NCI-H774 (cell line): ENCODE results near the gene RELL1.
A peak's percentile ranks its signal among the peaks of the same experiment; 100 is the strongest.

ENCODE experiments used
- DNase-seq: peaks from one replicate; lab custom pipeline; 2025; lab: John Stamatoyannopoulos, UW

RELL1 gene

GRCh38 chr4:37665333-37666320, 20.5 kb downstream of the RELL1 start:
- DNase-seq = no peak

DNA sequence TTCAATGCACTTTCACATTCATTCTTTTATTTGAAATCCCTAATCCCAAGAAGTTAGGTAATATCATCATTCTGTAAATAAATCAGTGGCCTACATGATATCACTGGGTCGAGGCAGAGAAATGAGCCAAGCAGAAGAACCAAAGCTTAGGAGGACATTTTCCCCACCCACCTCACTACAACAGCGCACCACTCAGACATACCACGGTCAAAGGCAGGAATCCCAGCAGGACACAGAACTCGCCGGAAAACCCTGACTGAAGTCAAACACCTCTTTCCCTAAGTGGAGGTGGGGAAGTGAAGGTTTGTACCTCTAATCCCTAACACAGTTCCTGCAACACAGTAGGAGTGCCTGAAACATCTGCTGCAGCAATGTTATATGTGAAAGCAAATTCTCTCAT, 21.5 kb downstream of the RELL1 start:
- no peak for DNase-seq

DNA sequence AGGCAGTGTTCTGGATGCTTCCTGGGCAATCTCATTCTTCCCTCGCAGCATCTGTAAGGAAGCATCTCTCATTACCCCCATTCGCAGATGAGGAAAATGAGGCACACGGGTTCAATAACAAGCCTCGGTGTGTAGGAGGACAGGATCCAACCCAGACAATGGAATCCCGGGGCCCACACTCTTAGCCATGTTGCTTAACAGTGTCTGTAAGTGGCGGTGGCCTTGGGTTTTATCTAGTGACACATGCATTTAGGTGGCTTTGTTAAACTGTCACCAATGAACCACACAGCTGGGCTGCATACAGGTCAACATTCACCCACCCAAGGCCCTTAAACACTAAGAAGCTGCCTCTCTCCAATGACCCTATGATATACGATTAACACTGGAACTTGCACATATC, 22.6 kb downstream of the RELL1 start:
- DNase-seq = no peak

DNA sequence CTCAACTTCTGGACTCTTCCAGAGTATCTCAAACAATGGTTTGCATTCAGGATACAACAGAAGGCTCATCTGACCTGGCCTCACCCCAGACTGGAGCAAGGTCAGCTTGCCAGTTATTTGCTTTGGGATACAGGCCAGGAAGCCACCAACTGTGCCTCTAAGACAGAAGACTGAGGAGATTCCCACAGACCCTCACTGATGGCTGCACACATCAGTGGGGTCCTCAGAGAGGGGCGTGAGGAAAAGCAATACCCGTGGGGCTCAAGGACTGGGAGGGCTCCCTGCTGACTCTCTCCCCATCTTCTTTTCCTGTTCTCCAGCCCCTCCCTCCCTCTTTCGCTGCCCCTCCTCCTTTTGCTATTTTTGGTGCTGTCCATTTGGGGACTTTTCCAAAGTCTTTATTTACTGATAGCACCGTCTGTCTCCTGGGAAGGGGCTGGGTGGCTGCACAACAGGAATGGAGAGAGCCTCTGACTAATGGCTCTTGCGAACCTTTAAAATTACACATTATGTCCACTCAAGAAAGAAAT, 23.2 kb downstream of the RELL1 start:
- no peak for DNase-seq

- no peak for DNase-seq
These were observed 23.9 kb downstream of the RELL1 start for GRCh38 chr4:37662251-37662650.

DNA sequence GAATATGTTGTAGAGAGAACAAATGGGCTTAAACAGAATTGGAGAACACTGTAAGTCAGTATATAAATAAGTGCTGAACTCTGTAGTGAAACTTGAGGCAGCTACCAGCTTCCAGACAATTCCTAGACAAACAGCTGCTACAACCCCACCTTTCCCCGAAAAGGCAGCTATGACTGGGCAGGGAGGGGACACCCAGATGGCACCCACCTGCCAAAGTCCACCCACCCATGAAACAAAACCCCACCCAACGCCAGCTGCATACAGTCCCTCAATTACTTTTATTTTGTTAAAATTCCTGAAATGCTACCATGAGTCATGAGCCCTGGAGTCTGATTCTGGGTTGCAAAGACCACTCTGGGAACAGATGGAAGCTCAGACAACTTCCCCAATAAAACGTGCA, 24.4 kb downstream of the RELL1 start:
- DNase-seq = no peak

DNA sequence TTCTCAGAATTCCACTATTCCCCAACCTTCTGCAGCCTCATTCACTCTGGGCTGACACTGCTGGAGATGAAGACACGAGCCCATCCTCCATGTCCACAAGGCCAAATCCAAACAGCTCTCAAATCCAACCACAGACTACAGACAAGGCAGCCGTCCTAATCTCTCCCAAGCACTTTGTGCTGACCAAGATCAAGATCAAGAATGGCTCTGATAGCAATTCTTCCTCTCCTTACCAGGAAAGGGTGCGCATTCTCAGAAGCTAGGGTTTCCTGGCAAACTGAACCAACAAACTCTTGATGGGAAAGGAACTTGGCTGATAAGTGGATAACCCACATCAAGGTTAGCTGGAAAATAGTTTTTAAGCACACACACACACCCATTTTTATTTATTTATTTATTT, 26.5 kb downstream of the RELL1 start:
- DNase-seq = no peak

DNA sequence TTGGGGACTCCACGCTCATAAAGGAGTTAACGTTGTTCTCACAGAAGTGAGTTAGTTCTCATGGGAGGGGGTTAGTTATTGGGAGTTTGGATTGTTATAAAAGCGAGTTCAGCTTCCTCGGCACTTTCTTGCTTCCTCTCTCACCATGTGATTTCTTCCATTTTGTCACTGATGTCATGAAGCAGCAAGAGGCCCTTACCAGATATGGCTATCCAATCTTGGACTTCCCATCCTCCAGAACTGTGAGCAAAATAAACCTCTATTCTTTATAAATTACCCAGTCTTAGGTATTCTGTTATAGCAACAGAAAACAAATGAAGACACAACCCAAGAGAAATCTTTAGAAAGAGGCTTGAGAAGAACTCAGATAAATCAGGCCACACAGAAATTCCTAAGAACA, 29.5 kb downstream of the RELL1 start:
- no peak for DNase-seq

DNA sequence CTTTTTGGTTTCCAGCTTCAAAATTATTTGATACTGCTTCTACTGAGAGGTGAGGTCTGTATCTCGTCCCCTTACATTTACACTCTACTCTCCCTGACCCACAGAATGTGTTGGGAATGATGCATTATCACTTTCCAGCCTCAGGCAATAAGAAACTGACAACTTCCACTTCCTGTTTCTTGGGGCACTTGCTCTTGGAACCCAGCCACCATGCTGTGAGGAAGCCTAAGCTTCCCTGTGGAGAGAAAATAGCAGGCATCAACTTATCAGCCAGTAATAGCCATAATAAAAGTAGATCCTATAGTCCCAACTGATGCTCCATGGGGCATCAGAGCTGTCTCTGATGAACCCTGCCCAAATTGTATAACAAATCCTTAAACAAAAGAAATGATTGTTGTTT, 32.6 kb downstream of the RELL1 start:
- no peak for DNase-seq

GRCh38 chr4:37652747-37653527, 33.2 kb downstream of the RELL1 start:
- DNase-seq = no peak

DNA sequence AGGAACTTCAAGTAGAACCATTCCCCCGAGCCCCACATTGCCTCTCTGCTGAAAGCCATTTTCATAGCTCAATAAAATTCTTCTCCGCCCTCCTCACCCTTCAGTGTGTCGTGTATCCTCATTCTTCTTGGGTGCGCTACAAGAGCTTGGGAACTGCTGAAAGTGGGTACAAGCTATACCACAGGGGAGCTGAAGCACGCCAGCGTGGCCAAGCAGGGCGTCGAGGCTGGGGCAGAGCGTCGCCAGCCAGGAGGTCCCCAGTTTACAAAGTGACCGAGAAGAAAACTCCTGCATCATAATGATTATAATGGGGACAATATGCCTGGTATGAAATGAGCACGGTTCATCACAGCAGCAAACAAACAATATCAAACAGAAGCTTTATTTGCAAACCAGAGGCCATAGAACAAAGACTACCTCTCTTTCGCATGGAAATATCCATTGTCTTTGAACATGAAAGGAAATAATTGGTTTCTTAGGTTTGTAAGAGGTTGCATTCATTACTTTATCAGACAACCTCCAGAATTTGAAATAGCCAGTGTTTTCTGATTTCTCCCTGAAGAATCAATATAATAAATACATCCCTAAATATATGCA, 34.3 kb downstream of the RELL1 start:
- no peak for DNase-seq

- DNase-seq = no peak
These were observed 35.7 kb downstream of the RELL1 start for GRCh38 chr4:37650481-37650880.

DNA sequence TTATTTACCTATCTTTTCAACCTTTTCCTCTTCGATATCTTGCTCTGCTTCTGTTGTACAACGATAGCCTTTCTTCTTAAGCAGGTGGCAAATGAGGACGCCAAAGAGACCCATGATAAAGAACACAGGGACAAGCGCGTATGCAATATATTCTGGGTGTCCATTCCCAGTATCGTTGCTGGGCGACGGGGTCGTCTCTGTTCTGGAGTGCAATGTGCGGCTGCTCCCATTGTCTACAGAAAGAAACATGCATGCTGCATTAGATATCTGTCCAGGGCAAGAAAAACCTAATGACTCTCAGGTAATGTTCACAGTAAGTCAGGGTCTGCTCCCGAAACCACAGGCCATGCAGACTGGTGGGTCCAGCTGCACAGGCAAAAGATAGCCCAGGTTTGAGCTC, 36.9 kb downstream of the RELL1 start:
- no peak for DNase-seq

DNA sequence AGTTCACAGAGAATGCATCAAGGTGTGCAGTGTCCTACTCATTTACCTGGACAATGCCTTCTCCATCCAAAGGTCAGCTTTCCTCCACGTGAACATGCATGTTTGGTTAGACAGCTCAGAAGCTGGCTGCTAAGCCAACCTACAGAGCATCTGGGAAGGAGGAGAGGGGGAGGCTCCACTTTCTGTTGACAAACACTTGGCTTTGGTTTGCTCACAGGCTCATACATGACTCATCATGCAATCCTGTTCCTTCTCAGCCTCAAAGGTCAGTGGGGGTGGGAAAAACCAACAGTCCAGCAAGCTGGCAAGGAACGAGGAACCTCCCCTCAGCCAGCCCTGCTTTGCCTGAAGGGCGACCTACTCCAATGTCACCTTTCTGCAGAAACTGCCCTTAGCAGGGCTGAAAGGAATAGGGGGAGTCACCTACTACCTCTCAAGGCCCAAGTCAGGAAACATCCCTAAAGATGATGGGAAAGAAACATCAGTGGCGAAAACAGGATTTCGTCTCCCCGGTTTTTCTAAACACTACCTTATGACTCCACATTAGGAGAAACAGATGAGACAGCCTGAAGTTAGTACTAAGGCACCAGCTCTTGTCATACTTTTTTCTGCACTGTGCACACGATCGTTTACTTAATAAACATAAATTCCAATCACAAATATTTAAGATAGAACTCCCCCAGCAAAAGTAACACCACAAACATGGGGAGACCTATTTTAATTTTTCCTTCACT, 37.9 kb downstream of the RELL1 start:
- peak; percentile 54 for DNase-seq

DNA sequence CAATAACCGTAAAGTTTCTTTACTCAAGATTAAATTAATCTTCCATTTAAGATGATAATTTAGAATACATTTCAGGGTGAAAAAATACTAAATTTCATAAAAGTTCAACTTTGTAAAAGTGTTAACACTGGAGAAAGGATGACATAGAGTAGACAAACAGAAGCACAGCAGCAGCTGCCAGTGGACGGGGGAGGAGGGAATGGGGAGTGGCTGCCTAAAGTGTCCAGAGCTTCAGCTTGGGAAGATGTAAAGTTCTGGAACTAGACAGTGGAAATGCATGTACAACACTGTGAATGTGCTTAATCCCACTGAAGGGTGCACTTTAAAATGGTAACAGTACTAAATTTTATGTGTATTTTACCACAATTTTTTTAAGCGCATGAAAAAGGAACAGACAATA, 39.9 kb downstream of the RELL1 start:
- DNase-seq = no peak

DNA sequence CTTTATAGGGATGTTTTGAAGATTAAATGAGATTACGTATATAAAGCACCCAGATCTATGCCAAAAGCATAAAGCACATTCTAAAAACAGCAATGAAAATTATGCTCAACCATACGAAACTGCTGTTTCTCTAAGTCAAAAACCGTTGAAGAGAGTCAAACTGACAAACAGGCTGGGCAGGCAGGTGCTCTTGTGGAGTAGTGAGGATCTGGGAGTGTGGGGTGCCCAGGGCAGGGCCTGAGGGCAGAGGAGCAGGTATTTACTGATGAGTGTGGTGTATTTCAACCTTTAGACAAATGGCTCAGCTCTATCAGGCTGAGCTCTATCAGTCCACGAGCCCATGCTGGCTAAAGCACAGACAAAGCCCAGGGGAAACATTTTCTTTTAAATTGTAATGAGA, 40.4 kb downstream of the RELL1 start:
- no peak for DNase-seq

- no peak for DNase-seq
These were observed 41.2 kb downstream of the RELL1 start for GRCh38 chr4:37644962-37645361.

- DNase-seq = no peak
These were observed 44.0 kb downstream of the RELL1 start for GRCh38 chr4:37641886-37642849.

- no peak for DNase-seq
These were observed 44.8 kb downstream of the RELL1 start for GRCh38 chr4:37641352-37641751.

DNA sequence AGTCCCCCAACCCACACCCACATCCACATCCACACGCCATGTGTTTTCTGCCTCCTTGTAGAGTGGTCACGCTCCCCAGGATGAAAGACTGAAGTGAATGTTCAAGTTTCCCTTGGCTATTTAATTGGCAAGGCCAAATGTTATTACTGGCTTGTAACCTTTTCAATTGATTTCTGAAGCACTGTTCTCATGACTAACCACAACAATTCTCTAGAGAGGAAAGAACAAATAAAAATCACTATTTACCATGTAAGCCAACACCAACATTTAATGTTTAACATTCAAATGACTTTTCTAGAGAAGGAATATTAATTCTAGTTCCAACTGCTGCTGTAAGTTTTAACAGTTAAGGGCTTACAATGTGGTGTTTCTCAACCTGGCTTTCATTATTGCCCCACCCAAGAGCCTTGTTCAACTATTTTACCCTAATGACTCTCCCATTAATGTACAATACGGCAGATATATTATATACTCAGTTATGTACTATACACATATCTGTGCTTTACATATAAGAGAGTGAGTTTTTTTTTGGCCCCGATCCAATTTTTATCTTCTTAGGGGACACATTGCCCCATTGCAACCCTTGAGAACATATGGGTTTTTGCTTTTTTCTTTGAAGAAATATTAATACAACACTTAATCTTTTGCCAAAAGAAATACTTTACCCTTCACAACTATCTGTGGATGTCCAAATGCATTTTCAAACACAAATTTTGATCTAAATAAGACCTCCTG, 46.5 kb downstream of the RELL1 start:
- peak; percentile 33 for DNase-seq
